Prostate gland (tissue), 2 donors: Measurements from ENCODE around the gene TREX2. TPM values are rescaled to one million over a fixed set of nuclear protein-coding genes. Genes with fewer than 3 reads are reported as not detected.

Experiments used
- DNase-seq: peaks from one replicate; pipeline ENCODE4 v3.0.0-alpha.2; 2019; ENCODE audit warnings: low spot score
- H3K27ac ChIP-seq, 2 donors: fragments of 200-600 bp; sonication (generic); 2 replicates each; pipeline ENCODE4 v1.5.1; 2017 to 2019
- H3K27me3 ChIP-seq: fragments of 200-600 bp; sonication (generic); replicated peaks from 2 replicates; pipeline ENCODE4 v1.5.1; 2019; ENCODE audit not compliant: insufficient read depth
- H3K36me3 ChIP-seq, 2 donors: fragments of 200-600 bp; sonication (generic); 1 replicate in 1 of 2; 2 replicates in 1 of 2; pipeline versions ENCODE4 v1.5.1 to v1.8.1; 2017 to 2019
- H3K4me1 ChIP-seq: fragments of 200-600 bp; sonication (generic); replicated peaks from 2 replicates; pipeline ENCODE4 v1.5.1; 2019
- H3K4me3 ChIP-seq, 2 donors: fragments of 200-600 bp; sonication (generic); 2 replicates each; pipeline ENCODE4 v1.5.1; 2017 to 2019
- H3K9me3 ChIP-seq: fragments of 200-600 bp; sonication (generic); 2 replicates; pipeline ENCODE4 v1.5.1; 2017
- POLR2A ChIP-seq: fragments of 450-650 bp; IDR thresholded peaks from one replicate; pipeline ENCODE4 v1.6.1; 2016; ENCODE audit warnings: antibody characterized with exemption, mild to moderate bottlenecking
- POLR2AphosphoS5 ChIP-seq: sonication (generic); formaldehyde crosslinking; IDR thresholded peaks from one replicate; pipeline ENCODE4 v1.6.1; 2017; ENCODE audit warnings: antibody characterized with exemption
- WGBS: methylation state at CpG from one replicate; pipeline ENCODE4 v1.1.5; 2018; 5-methylcytosine and 5-hydroxymethylcytosine counted together
- intact Hi-C: fragments of 100-400 bp; cut with DNase I; formaldehyde crosslinking; loops from one replicate; pipeline ENCODE4 v1.14.2; 2022
- total RNA-seq, 2 donors: library from RNA; depleted of rRNA; stranded (reverse); fragments of >200 nt; gene quantifications; one replicate each; pipeline ENCODE4 v1.1.0, GENCODE V29; 2016
- TF ChIP-seq, protein P1 (sequence below), 4 experiments: fragments of 200-600 bp in 2 of 4; fragments of 450-650 bp in 2 of 4; sonication (generic) in 2 of 4; IDR thresholded peaks; 1 replicate in 3 of 4; 2 replicates in 1 of 4; pipeline ENCODE4 v1.5.1; 2016 to 2019; ENCODE audit warnings: antibody characterized with exemption in 4 of 4, mild to moderate bottlenecking in 2 of 4, moderate library complexity in 2 of 4

The TREX2 gene
- total RNA-seq, 2 donors from 2014 or later = 5.8 to 6.3 TPM

GRCh38 chrX:153454901-153455550, 9.2 kb upstream of the TREX2 start:
- 57% methylated on average over 10 of the region's 16 CpGs for whole genome bisulfite sequencing
- Histone ChIP-seq H3K36me3 (no peaks in the 10 kb centered on the region), H3K27ac (no peak overlapping the region), H3K27me3 (no peaks in the 10 kb centered on the region), H3K9me3 (no peaks in the 10 kb centered on the region), H3K4me1 (no peaks in the 10 kb centered on the region), H3K4me3 (no peak overlapping the region)
- DNase-seq = no peak
- TF ChIP-seq POLR2AphosphoS5 (no peak), POLR2A (no peak)
- TF ChIP-seq, protein P1, sequence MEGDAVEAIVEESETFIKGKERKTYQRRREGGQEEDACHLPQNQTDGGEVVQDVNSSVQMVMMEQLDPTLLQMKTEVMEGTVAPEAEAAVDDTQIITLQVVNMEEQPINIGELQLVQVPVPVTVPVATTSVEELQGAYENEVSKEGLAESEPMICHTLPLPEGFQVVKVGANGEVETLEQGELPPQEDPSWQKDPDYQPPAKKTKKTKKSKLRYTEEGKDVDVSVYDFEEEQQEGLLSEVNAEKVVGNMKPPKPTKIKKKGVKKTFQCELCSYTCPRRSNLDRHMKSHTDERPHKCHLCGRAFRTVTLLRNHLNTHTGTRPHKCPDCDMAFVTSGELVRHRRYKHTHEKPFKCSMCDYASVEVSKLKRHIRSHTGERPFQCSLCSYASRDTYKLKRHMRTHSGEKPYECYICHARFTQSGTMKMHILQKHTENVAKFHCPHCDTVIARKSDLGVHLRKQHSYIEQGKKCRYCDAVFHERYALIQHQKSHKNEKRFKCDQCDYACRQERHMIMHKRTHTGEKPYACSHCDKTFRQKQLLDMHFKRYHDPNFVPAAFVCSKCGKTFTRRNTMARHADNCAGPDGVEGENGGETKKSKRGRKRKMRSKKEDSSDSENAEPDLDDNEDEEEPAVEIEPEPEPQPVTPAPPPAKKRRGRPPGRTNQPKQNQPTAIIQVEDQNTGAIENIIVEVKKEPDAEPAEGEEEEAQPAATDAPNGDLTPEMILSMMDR (IDR thresholded peaks at IDR 0.05) = no peak
- intact Hi-C loops = no loop called here

- Histone ChIP-seq H3K9me3 (no peaks in the 10 kb centered on the region), H3K27me3 (no peaks in the 10 kb centered on the region), H3K4me3 (no peak overlapping the region), H3K27ac (no peak overlapping the region), H3K36me3 (no peaks in the 10 kb centered on the region), H3K4me1 (no peaks in the 10 kb centered on the region)
- DNase-seq = no peak
- intact Hi-C loops = no loop called here
- TF ChIP-seq, protein P1 (IDR thresholded peaks at IDR 0.05) = no peak
- no peak for TF ChIP-seq POLR2A
- no peak for TF ChIP-seq POLR2AphosphoS5
- WGBS = 95% methylated on average over 8 of the region's 8 CpGs
Measured at GRCh38 chrX:153450949-153451277, 5.1 kb upstream of the TREX2 start.

- 89% methylated on average over 15 of the region's 26 CpGs for WGBS
- Histone ChIP-seq H3K36me3 (no peaks in the 10 kb centered on the region), H3K27ac (no peak overlapping the region), H3K9me3 (no peaks in the 10 kb centered on the region), H3K27me3 (no peaks in the 10 kb centered on the region), H3K4me3 (no peak overlapping the region), H3K4me1 (no peaks in the 10 kb centered on the region)
- no peak for TF ChIP-seq POLR2AphosphoS5
- TF ChIP-seq, protein P1 (IDR thresholded peaks at IDR 0.05) = no peak
- TF ChIP-seq POLR2A = no peak
- DNase-seq = no peak
- intact Hi-C loops = no loop called here
Measured at GRCh38 chrX:153450114-153450948, 4.5 kb upstream of the TREX2 start.

GRCh38 chrX:153449368-153450113, 3.7 kb upstream of the TREX2 start:
- intact Hi-C loops = no loop called here
- Histone ChIP-seq H3K9me3 (no peaks in the 10 kb centered on the region), H3K4me3 (no peak overlapping the region), H3K4me1 (no peaks in the 10 kb centered on the region), H3K27ac (no peak overlapping the region), H3K27me3 (no peaks in the 10 kb centered on the region), H3K36me3 (no peaks in the 10 kb centered on the region)
- 94% methylated on average over 14 of the region's 15 CpGs for WGBS
- TF ChIP-seq POLR2A = no peak
- TF ChIP-seq POLR2AphosphoS5 = no peak
- TF ChIP-seq, protein P1 (IDR thresholded peaks at IDR 0.05) = no peak
- DNase-seq = no peak
